Measurements from ENCODE around the gene ASCC1.

- no peak for TF ChIP-seq CTCF (IDR thresholded peaks at IDR 0.05; ENCODE audit: insufficient read depth, low read length, poor library complexity, severe bottlenecking)
- TF ChIP-seq EZH2phosphoT487 (conservative IDR thresholded peaks at IDR 0.05; ENCODE audit: low read length), result no peak
Observed at GRCh38 chr10:72174297-72174662, 41.8 kb downstream of the ASCC1 start.

Measured in SU-DHL-6 (cell line).